Loucy (cell line): ENCODE data around the gene PPFIBP1.

ENCODE experiments used
- H2AFZ ChIP-seq: fragments of 200-600 bp; sonication (generic); 2 replicates; pipeline ENCODE4 v1.6.0; 2016; ENCODE audit warnings: antibody characterized with exemption, mild to moderate bottlenecking, low read length, moderate library complexity
- H3F3A ChIP-seq: fragments of 200-600 bp; 2 replicates; pipeline ENCODE4 v1.6.0; 2016; ENCODE audit warnings: antibody characterized with exemption, low read depth, mild to moderate bottlenecking
- H3K27me3 ChIP-seq: fragments of 200-600 bp; sonication (generic); 2 replicates; pipeline ENCODE4 v1.6.1; 2014; ENCODE audit warnings: low read length, mild to moderate bottlenecking; ENCODE audit not compliant: insufficient read depth, poor library complexity, severe bottlenecking
- H3K36me3 ChIP-seq: fragments of 200-600 bp; sonication (generic); 2 replicates; pipeline ENCODE4 v1.6.1; 2016; ENCODE audit warnings: low read length; ENCODE audit not compliant: insufficient read depth
- H3K4me1 ChIP-seq: fragments of 200-600 bp; sonication (generic); 2 replicates; pipeline ENCODE4 v1.5.1; 2014; ENCODE audit warnings: low read length, mild to moderate bottlenecking; ENCODE audit not compliant: insufficient read depth, poor library complexity, severe bottlenecking
- H3K4me2 ChIP-seq: fragments of 200-600 bp; sonication (generic); 2 replicates; pipeline ENCODE4 v1.6.0; 2014; ENCODE audit warnings: antibody characterized with exemption, low read length, low read depth, mild to moderate bottlenecking; ENCODE audit not compliant: poor library complexity, severe bottlenecking
- H3K4me3 ChIP-seq: fragments of 200-600 bp; sonication (generic); 2 replicates; pipeline ENCODE4 v1.5.1; 2014; ENCODE audit warnings: low read length, mild to moderate bottlenecking, mixed read lengths; ENCODE audit not compliant: poor library complexity, severe bottlenecking
- H3K79me2 ChIP-seq: fragments of 200-600 bp; sonication (generic); 2 replicates; pipeline ENCODE4 v1.6.1; 2014; ENCODE audit warnings: low read length; ENCODE audit not compliant: insufficient read depth
- H3K9ac ChIP-seq: fragments of 200-600 bp; sonication (generic); 2 replicates; pipeline ENCODE4 v1.6.0; 2014; ENCODE audit warnings: mild to moderate bottlenecking, low read depth, low read length, moderate library complexity; ENCODE audit not compliant: poor library complexity, severe bottlenecking
- H3K9me2 ChIP-seq: fragments of 200-600 bp; sonication (generic); replicated peaks from 2 replicates; pipeline ENCODE4 v1.6.1; 2016; ENCODE audit warnings: low read depth, low read length, mixed read lengths
- H3K9me3 ChIP-seq: fragments of 200-600 bp; sonication (generic); 2 replicates; pipeline ENCODE4 v1.6.1; 2014; ENCODE audit warnings: mild to moderate bottlenecking, antibody characterized with exemption, low read length, low read depth; ENCODE audit not compliant: insufficient read depth
- H4K20me1 ChIP-seq: fragments of 200-600 bp; sonication (generic); 2 replicates; pipeline ENCODE4 v1.6.0; 2014; ENCODE audit warnings: antibody characterized with exemption, low read length, mild to moderate bottlenecking; ENCODE audit not compliant: insufficient read depth, poor library complexity, severe bottlenecking
- CTCF ChIP-seq: fragments of 200-600 bp; sonication (generic); conservative IDR thresholded peaks from 2 replicates; pipeline ENCODE4 v1.5.1; 2014; ENCODE audit warnings: mild to moderate bottlenecking, antibody characterized with exemption, low read length
- EZH2phosphoT487 ChIP-seq: fragments of 200-600 bp; IDR thresholded peaks from 2 replicates; pipeline ENCODE4 v1.6.1; 2018; ENCODE audit warnings: antibody characterized with exemption, mild to moderate bottlenecking, moderate library complexity, borderline replicate concordance

PPFIBP1 gene

GRCh38 chr12:27491226-27491625 is 32.8 kb upstream of the PPFIBP1 start:
- no peaks in the 10 kb centered on the region for H3K79me2 ChIP-seq
- H3K4me2 ChIP-seq, result no peak overlapping the region
- no peak overlapping the region for H3K4me3 ChIP-seq
- no peaks in the 10 kb centered on the region for H3K4me1 ChIP-seq
- no peaks in the 10 kb centered on the region for H4K20me1 ChIP-seq
- H3K9me2 ChIP-seq, result no peaks in the 10 kb centered on the region
- H3K9me3 ChIP-seq, result no peaks in the 10 kb centered on the region
- H2AFZ ChIP-seq, result no peak overlapping the region
- H3F3A ChIP-seq, result no peaks in the 10 kb centered on the region
- no peak overlapping the region for H3K9ac ChIP-seq
- H3K36me3 ChIP-seq, result no peaks in the 10 kb centered on the region
- TF ChIP-seq EZH2phosphoT487, result no peak
- no peak for TF ChIP-seq CTCF
- no peaks in the 10 kb centered on the region for H3K27me3 ChIP-seq

- H3K9me2 ChIP-seq, result no peaks in the 10 kb centered on the region
- no peak overlapping the region for H3K4me2 ChIP-seq
- no peaks in the 10 kb centered on the region for H3K36me3 ChIP-seq
- no peaks in the 10 kb centered on the region for H4K20me1 ChIP-seq
- H3K9me3 ChIP-seq, result no peaks in the 10 kb centered on the region
- no peaks in the 10 kb centered on the region for H3K4me1 ChIP-seq
- H3K27me3 ChIP-seq, result no peaks in the 10 kb centered on the region
- no peak overlapping the region for H2AFZ ChIP-seq
- H3K4me3 ChIP-seq, result no peak overlapping the region
- no peaks in the 10 kb centered on the region for H3K79me2 ChIP-seq
- TF ChIP-seq EZH2phosphoT487 (no peak), CTCF (no peak)
- H3K9ac ChIP-seq, result no peak overlapping the region
- no peaks in the 10 kb centered on the region for H3F3A ChIP-seq
Measured at GRCh38 chr12:27493260-27493940, 30.6 kb upstream of the PPFIBP1 start.

GRCh38 chr12:27497446-27497845 is 26.6 kb upstream of the PPFIBP1 start:
- Histone ChIP-seq H2AFZ (no peak overlapping the region), H3K4me1 (peaks cover 3% of the 10 kb centered on the region), H3K9me3 (no peaks in the 10 kb centered on the region), H3K9me2 (no peaks in the 10 kb centered on the region), H3K27me3 (no peaks in the 10 kb centered on the region), H3K4me2 (no peak overlapping the region), H3K9ac (no peak overlapping the region), H3K4me3 (no peak overlapping the region), H3K36me3 (no peaks in the 10 kb centered on the region), H3K79me2 (no peaks in the 10 kb centered on the region), H4K20me1 (no peaks in the 10 kb centered on the region), H3F3A (no peaks in the 10 kb centered on the region)
- TF ChIP-seq CTCF (no peak), EZH2phosphoT487 (no peak)
